Measurements from ENCODE around the gene TMEM208. TPM values are rescaled to one million over a fixed set of nuclear protein-coding genes. Genes with fewer than 3 reads are reported as not detected.
A peak's percentile ranks its signal among the peaks of the same experiment; 100 is the strongest.

TMEM208 gene
- polyA plus RNA-seq, 1 experiment = 79.7 TPM

- POLR2A ChIA-PET = no interaction called here
- no peaks in the 10 kb centered on the region for H3K36me3 ChIP-seq (ENCODE audit: control insufficient read depth, insufficient read depth, low read length)
- H3K27me3 ChIP-seq (ENCODE audit: control insufficient read depth, insufficient read depth, low read length) = no peaks in the 10 kb centered on the region
- no peak overlapping the region for H3K4me3 ChIP-seq (ENCODE audit: low read depth, low read length)
- DNase-seq (ENCODE audit: low read depth) = no peak
- TF ChIP-seq, protein P1, sequence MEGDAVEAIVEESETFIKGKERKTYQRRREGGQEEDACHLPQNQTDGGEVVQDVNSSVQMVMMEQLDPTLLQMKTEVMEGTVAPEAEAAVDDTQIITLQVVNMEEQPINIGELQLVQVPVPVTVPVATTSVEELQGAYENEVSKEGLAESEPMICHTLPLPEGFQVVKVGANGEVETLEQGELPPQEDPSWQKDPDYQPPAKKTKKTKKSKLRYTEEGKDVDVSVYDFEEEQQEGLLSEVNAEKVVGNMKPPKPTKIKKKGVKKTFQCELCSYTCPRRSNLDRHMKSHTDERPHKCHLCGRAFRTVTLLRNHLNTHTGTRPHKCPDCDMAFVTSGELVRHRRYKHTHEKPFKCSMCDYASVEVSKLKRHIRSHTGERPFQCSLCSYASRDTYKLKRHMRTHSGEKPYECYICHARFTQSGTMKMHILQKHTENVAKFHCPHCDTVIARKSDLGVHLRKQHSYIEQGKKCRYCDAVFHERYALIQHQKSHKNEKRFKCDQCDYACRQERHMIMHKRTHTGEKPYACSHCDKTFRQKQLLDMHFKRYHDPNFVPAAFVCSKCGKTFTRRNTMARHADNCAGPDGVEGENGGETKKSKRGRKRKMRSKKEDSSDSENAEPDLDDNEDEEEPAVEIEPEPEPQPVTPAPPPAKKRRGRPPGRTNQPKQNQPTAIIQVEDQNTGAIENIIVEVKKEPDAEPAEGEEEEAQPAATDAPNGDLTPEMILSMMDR (IDR thresholded peaks at IDR 0.05; ENCODE audit: insufficient read depth, low read depth, low read length) = peak; percentile 93
- CTCF ChIA-PET = interaction anchor here (0.7 to 3.1 kb wide), 35 partner anchors 10 to 305 kb away, joined by 3 to 26 read pairs (median 4); partner anchors contain the start of genes B3GNT9, CES3, CES4A and NOL3
Measured at GRCh38 chr16:67184995-67185650, 41.8 kb upstream of the TMEM208 start.

- no peak for DNase-seq (ENCODE audit: low read depth)
Measured at GRCh38 chr16:67185651-67186134, 41.2 kb upstream of the TMEM208 start.

GRCh38 chr16:67186550-67186950, 40.4 kb upstream of the TMEM208 start:
- POLR2A ChIA-PET = no interaction called here
- Histone ChIP-seq H3K27me3 (ENCODE audit: control insufficient read depth, insufficient read depth, low read length) (no peaks in the 10 kb centered on the region), H3K4me3 (ENCODE audit: low read depth, low read length) (no peak overlapping the region), H3K36me3 (ENCODE audit: control insufficient read depth, insufficient read depth, low read length) (no peaks in the 10 kb centered on the region)
- CTCF ChIA-PET = interaction anchor here (1.1 to 3.1 kb wide), 10 partner anchors 11 to 291 kb away, joined by 3 to 17 read pairs (median 6); partner anchors contain the start of genes CES4A and ELMO3
- TF ChIP-seq, protein P1 (IDR thresholded peaks at IDR 0.05; ENCODE audit: insufficient read depth, low read depth, low read length) = no peak
- DNase-seq (ENCODE audit: low read depth) = no peak

More at GRCh38 chr16:67185651-67186134, 41.2 kb upstream of the TMEM208 start:
- no peaks in the 10 kb centered on the region for H3K36me3 ChIP-seq (ENCODE audit: control insufficient read depth, insufficient read depth, low read length)
- TF ChIP-seq, protein P1 (IDR thresholded peaks at IDR 0.05; ENCODE audit: insufficient read depth, low read depth, low read length) = no peak
- ChIA-PET POLR2A (no interaction called here), CTCF (interaction anchor here (0.8 to 3.1 kb wide), 34 partner anchors 9 to 304 kb away, joined by 3 to 26 read pairs (median 4); partner anchors contain the start of genes B3GNT9, CES3, CES4A and NOL3)
- H3K4me3 ChIP-seq (ENCODE audit: low read depth, low read length) = no peak overlapping the region
- H3K27me3 ChIP-seq (ENCODE audit: control insufficient read depth, insufficient read depth, low read length) = no peaks in the 10 kb centered on the region

DNA sequence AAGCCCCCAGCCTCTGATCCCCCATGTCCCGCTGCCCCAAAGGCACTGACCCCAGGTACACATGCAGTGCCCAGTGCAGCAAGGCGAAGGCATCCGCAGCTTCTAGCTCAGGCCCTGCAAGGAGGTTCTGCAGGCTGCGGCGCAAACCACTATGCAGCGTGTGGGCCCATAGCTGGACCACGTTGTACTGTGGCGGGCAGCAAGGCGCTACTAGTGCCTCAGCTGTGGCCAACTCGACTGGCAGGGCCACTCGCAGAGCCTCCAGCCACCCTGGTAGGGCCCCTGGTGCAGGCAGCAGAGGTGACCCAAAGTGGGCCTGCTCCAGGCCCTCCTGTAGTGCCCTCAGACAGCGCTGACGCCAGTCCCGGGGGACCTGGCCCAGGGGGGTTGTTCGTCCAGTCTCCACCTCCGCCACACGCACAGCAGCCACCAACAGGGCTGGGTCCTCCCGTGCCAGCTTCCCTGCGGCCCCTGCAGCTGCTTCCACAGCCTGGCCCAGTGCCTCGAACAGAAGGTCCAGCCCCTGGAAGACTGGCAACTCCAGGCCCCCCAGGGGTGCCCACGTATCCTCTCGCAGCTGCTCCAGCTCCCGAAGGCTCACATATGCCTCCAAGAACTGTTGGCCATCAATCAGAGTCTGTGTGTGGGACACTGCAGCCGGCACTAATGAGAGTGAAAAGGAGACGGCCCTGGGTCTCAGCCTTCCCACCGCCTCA, 39.6 kb upstream of the TMEM208 start:
- Histone ChIP-seq H3K4me3 (ENCODE audit: low read depth, low read length) (no peak overlapping the region), H3K27me3 (ENCODE audit: control insufficient read depth, insufficient read depth, low read length) (no peaks in the 10 kb centered on the region), H3K36me3 (ENCODE audit: control insufficient read depth, insufficient read depth, low read length) (no peaks in the 10 kb centered on the region)
- no peak for DNase-seq (ENCODE audit: low read depth)
- CTCF ChIA-PET = interaction anchor here (1.1 to 2.6 kb wide), 7 partner anchors 10 to 292 kb away, joined by 3 to 17 read pairs (median 6); partner anchors contain the start of gene ELMO3
- TF ChIP-seq, protein P1 (IDR thresholded peaks at IDR 0.05; ENCODE audit: insufficient read depth, low read depth, low read length) = no peak
- POLR2A ChIA-PET = no interaction called here

GRCh38 chr16:67188323-67188722, 38.6 kb upstream of the TMEM208 start:
- TF ChIP-seq, protein P1 (IDR thresholded peaks at IDR 0.05; ENCODE audit: insufficient read depth, low read depth, low read length) = no peak
- ChIA-PET POLR2A (no interaction called here), CTCF (interaction anchor here (1.7 to 2.6 kb wide), 3 partner anchors 9 to 33 kb away, joined by 6 to 9 read pairs (median 7); partner anchors contain the start of gene ELMO3)
- Histone ChIP-seq H3K36me3 (ENCODE audit: control insufficient read depth, insufficient read depth, low read length) (no peaks in the 10 kb centered on the region), H3K27me3 (ENCODE audit: control insufficient read depth, insufficient read depth, low read length) (no peaks in the 10 kb centered on the region), H3K4me3 (ENCODE audit: low read depth, low read length) (no peak overlapping the region)
- DNase-seq (ENCODE audit: low read depth) = no peak

Measured in BJ (cell line).